ENCODE data around the gene ASMT. TPM values are rescaled to one million over a fixed set of nuclear protein-coding genes. Genes with fewer than 3 reads are reported as not detected.

Gene ASMT
- polyA plus RNA-seq, 1 of the 3 experiments (the other 2 are of a cell fraction), result 0.26 TPM

DNA sequence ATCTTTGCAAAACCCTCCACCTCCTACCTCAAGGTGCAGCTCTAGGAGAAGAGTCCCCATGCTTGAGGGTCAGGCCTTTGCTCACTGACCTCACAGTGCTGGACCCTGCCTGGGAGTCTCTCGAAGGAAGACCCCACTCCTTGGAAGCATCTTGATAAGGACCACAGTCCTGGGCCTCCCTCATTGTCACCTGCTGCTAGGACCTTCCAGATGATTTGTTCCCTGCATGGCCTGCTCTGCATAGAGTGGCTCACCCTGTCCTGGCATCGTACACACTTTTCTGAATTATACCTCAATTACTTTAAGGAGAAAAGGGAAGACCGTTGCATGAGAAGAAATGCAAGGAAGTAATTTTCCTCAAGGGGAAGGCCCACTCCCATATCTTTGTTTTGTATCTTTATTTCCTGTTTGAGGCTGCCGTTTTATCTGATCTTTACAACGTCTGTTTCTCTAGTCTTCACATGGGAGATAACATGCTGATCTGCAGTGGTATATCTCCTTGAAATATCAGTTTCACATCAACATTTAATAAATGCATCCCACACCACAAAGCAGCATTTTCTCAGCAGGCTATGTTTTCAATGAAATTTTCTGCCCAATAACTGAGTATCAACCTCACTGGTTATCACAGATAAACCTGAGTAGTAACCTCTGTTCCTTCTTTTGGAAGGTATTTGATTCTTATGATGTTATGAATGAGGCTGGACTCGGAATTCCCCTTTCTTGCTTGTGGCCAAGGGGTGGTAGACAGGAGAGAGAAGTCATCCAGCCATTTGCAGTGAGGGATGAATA, 38.5 kb upstream of the ASMT start:
- Histone ChIP-seq H3K9ac (no peak overlapping the region), H2AFZ (ENCODE audit: low read depth) (no peak overlapping the region), H3K36me3 (replicated peaks in 1 of 2; ENCODE audit: control insufficient read depth in 1 of 2, insufficient read depth in 2 of 2, low read length in 1 of 2) (no peaks in the 10 kb centered on the region), H3K27ac (ENCODE audit: low read depth in 2 of 2, low read length in 1 of 2) (no peak overlapping the region), H3K4me2 (no peak overlapping the region), H4K20me1 (ENCODE audit: insufficient read depth) (no peaks in the 10 kb centered on the region), H3F3A (replicated peaks; ENCODE audit: insufficient read depth) (peaks cover 11% of the 10 kb centered on the region), H3K27me3 (ENCODE audit: insufficient read depth) (peaks cover 15% of the 10 kb centered on the region), H3K4me1 (ENCODE audit: control insufficient read depth in 1 of 2, insufficient read depth in 2 of 2, low read depth in 1 of 2, low read length in 1 of 2) (no peaks in the 10 kb centered on the region), H3K9me2 (no peaks in the 10 kb centered on the region), H3K9me3 (no peaks in the 10 kb centered on the region), H3K4me3 (ENCODE audit: low read depth in 2 of 2, low read length in 1 of 2) (no peak overlapping the region), H3K79me2 (ENCODE audit: insufficient read depth) (no peaks in the 10 kb centered on the region)
- WGBS (ENCODE audit: low lambda C conversion rate), result 2% methylated on average over 6 of the region's 6 CpGs
- POLR2A ChIA-PET, result no interaction called here
- TF ChIP-seq SMC3 (IDR thresholded peaks at IDR 0.05; ENCODE audit: low read depth, low read length), result no peak
- no peak for TF ChIP-seq FOXM1 (IDR thresholded peaks at IDR 0.05; ENCODE audit: low read depth)
- CTCF ChIA-PET, result no interaction called here
- no peak for DNase-seq

DNA sequence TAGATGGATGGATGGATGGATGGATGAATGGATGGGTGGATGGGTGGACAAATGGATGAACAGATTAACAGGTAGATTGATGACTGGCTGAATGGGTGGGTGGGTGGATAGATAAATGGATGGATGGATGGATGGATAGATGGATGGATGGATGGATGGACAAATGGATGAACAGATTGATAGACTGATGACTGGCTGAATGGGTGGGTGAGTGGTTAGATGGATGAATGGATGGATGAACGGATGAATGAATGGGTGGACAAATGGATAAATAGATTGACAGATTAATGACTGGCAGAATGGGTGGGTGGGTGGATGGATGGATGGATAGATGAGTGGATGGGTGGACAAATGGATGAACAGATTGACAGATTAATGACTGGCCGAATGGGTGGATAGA, 37.0 kb upstream of the ASMT start:
- H3F3A ChIP-seq (replicated peaks; ENCODE audit: insufficient read depth), result peaks cover 11% of the 10 kb centered on the region
- H3K36me3 ChIP-seq (replicated peaks in 1 of 2; ENCODE audit: control insufficient read depth in 1 of 2, insufficient read depth in 2 of 2, low read length in 1 of 2), result no peaks in the 10 kb centered on the region
- H3K9me3 ChIP-seq, result no peaks in the 10 kb centered on the region
- WGBS (ENCODE audit: low lambda C conversion rate), result 2% methylated on average over 2 of the region's 2 CpGs
- H3K79me2 ChIP-seq (ENCODE audit: insufficient read depth), result no peaks in the 10 kb centered on the region
- TF ChIP-seq, protein P1, sequence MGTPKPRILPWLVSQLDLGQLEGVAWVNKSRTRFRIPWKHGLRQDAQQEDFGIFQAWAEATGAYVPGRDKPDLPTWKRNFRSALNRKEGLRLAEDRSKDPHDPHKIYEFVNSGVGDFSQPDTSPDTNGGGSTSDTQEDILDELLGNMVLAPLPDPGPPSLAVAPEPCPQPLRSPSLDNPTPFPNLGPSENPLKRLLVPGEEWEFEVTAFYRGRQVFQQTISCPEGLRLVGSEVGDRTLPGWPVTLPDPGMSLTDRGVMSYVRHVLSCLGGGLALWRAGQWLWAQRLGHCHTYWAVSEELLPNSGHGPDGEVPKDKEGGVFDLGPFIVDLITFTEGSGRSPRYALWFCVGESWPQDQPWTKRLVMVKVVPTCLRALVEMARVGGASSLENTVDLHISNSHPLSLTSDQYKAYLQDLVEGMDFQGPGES (IDR thresholded peaks at IDR 0.05; ENCODE audit: low read depth, low read length), result no peak
- TF ChIP-seq GABPA (IDR thresholded peaks at IDR 0.05; ENCODE audit: low read depth) (no peak), FOXJ3 (CRISPR knock-in tag; IDR thresholded peaks at IDR 0.05) (no peak), MXI1 (IDR thresholded peaks at IDR 0.05; ENCODE audit: low read depth, low read length) (no peak), TAF1 (IDR thresholded peaks at IDR 0.05; ENCODE audit: borderline replicate concordance, low read depth, low read length) (no peak), SIN3A (IDR thresholded peaks at IDR 0.05; ENCODE audit: borderline replicate concordance, low read depth, low read length) (no peak), CHD2 (IDR thresholded peaks at IDR 0.05; ENCODE audit: low read length, partially characterized antibody) (no peak), RCOR1 (IDR thresholded peaks at IDR 0.05; ENCODE audit: low read length) (no peak)
- TF ChIP-seq, protein P2, sequence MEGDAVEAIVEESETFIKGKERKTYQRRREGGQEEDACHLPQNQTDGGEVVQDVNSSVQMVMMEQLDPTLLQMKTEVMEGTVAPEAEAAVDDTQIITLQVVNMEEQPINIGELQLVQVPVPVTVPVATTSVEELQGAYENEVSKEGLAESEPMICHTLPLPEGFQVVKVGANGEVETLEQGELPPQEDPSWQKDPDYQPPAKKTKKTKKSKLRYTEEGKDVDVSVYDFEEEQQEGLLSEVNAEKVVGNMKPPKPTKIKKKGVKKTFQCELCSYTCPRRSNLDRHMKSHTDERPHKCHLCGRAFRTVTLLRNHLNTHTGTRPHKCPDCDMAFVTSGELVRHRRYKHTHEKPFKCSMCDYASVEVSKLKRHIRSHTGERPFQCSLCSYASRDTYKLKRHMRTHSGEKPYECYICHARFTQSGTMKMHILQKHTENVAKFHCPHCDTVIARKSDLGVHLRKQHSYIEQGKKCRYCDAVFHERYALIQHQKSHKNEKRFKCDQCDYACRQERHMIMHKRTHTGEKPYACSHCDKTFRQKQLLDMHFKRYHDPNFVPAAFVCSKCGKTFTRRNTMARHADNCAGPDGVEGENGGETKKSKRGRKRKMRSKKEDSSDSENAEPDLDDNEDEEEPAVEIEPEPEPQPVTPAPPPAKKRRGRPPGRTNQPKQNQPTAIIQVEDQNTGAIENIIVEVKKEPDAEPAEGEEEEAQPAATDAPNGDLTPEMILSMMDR (IDR thresholded peaks at IDR 0.05), result no peak
- H2AFZ ChIP-seq (ENCODE audit: low read depth), result no peak overlapping the region
- no peaks in the 10 kb centered on the region for H4K20me1 ChIP-seq (ENCODE audit: insufficient read depth)
- no peak overlapping the region for H3K9ac ChIP-seq
- H3K27me3 ChIP-seq (ENCODE audit: insufficient read depth), result 0 out of 2 replicates have a peak, but pooled peaks cover 4% of the 10 kb centered on the region
- no peak overlapping the region for H3K4me2 ChIP-seq
- H3K9me2 ChIP-seq, result no peaks in the 10 kb centered on the region
- H3K27ac ChIP-seq (ENCODE audit: low read depth in 2 of 2, low read length in 1 of 2), result no peak overlapping the region
- ChIA-PET POLR2A (no interaction called here), CTCF (no interaction called here)
- no peaks in the 10 kb centered on the region for H3K4me1 ChIP-seq (ENCODE audit: control insufficient read depth in 1 of 2, insufficient read depth in 2 of 2, low read depth in 1 of 2, low read length in 1 of 2)
- H3K4me3 ChIP-seq (ENCODE audit: low read depth in 2 of 2, low read length in 1 of 2), result no peak overlapping the region
- no peak for DNase-seq

Measured in SK-N-SH (cell line).